H1 (cell line): ENCODE data around the gene KLHL8. TPM values are rescaled to one million over a fixed set of nuclear protein-coding genes. Genes with fewer than 3 reads are reported as not detected.

ENCODE experiments used
- CTCF ChIA-PET: fragments of 300-600 bp; sonication (Branson Sonifier 250); formaldehyde crosslinking; loops from one replicate; lab custom pipeline; 2021; ENCODE audit not compliant: partially characterized antibody; lab: Charles Lee
- POLR2A ChIA-PET: fragments of 300-600 bp; sonication (Branson Sonifier 250); formaldehyde crosslinking; loops from one replicate; lab custom pipeline; 2021; ENCODE audit warnings: inconsistent platforms; ENCODE audit not compliant: partially characterized antibody; lab: Charles Lee
- DNase-seq, 2 experiments: peaks; one replicate each; pipeline versions ENCODE4 v3.0.0 to v3.0.0-alpha.2; 2010 to 2022; ENCODE audit warnings: low spot score in 2 of 2, low read depth in 1 of 2, mixed read lengths in 1 of 2
- FAIRE-seq: peaks from 2 replicates; lab custom pipeline; 2011; peaks lifted over from hg19 to GRCh38; lab: Jason Lieb, UNC
- H2AFZ ChIP-seq: 2 replicates; pipeline ENCODE4 v1.8.1; 2012; ENCODE audit warnings: low read length, inconsistent platforms
- H2AK5ac ChIP-seq: 2 replicates; pipeline ENCODE4 v1.6.1; 2013; ENCODE audit warnings: low read depth, low read length
- H2BK120ac ChIP-seq: replicated peaks from 2 replicates; pipeline ENCODE3; 2013; ENCODE audit warnings: low read depth, low read length, inconsistent platforms
- H2BK12ac ChIP-seq: 2 replicates; pipeline ENCODE4 v1.6.1; 2013; ENCODE audit warnings: low read depth, low read length
- H2BK15ac ChIP-seq: 2 replicates; pipeline ENCODE4 v1.6.1; 2013; ENCODE audit warnings: low read length
- H2BK20ac ChIP-seq: 2 replicates; pipeline ENCODE4 v1.6.1; 2013; ENCODE audit warnings: low read length
- H2BK5ac ChIP-seq: 2 replicates; pipeline ENCODE4 v1.6.1; 2013; ENCODE audit warnings: low read depth, low read length
- H3K14ac ChIP-seq: 2 replicates; pipeline ENCODE4 v1.6.1; 2013; ENCODE audit warnings: inconsistent platforms; ENCODE audit not compliant: insufficient read length
- H3K18ac ChIP-seq: 2 replicates; pipeline ENCODE4 v1.6.1; 2013; ENCODE audit warnings: low read length; ENCODE audit errors: extremely low read depth
- H3K23ac ChIP-seq: 2 replicates; pipeline ENCODE4 v1.6.1; 2013; ENCODE audit warnings: inconsistent platforms; ENCODE audit not compliant: insufficient read length
- H3K23me2 ChIP-seq: 2 replicates; pipeline ENCODE4 v1.6.1; 2013; ENCODE audit warnings: low read depth, low read length
- H3K27ac ChIP-seq: 2 replicates; pipeline ENCODE4 v1.6.1; 2011; ENCODE audit warnings: low read depth, low read length, inconsistent platforms
- H3K27me3 ChIP-seq, 4 experiments: replicated peaks in 1 of 4; 1 replicate in 1 of 4; 2 replicates in 3 of 4; pipeline versions ENCODE4 v1.6.1 to v1.8.1; 2011 to 2013; ENCODE audit warnings: low read length in 3 of 4, mild to moderate bottlenecking in 3 of 4, inconsistent platforms in 2 of 4, mixed read lengths in 2 of 4, moderate library complexity in 1 of 4; ENCODE audit not compliant: control insufficient read depth in 3 of 4, insufficient read depth in 3 of 4; ENCODE audit errors: extremely low read depth in 1 of 4
- H3K36me3 ChIP-seq, 4 experiments: 2 replicates each; pipeline versions ENCODE4 v1.6.1 to v1.8.1; 2011 to 2013; ENCODE audit warnings: mild to moderate bottlenecking in 4 of 4, low read length in 3 of 4, moderate library complexity in 2 of 4, control low read depth in 1 of 4, inconsistent platforms in 1 of 4; ENCODE audit not compliant: insufficient read depth in 4 of 4, control insufficient read depth in 2 of 4
- H3K4ac ChIP-seq: replicated peaks from 2 replicates; pipeline ENCODE3; 2013; ENCODE audit warnings: low read length, low read depth, mixed read lengths, inconsistent platforms; ENCODE audit not compliant: insufficient read length
- H3K4me1 ChIP-seq, 4 experiments: replicated peaks in 1 of 4; 1 replicate in 1 of 4; 2 replicates in 3 of 4; pipeline versions ENCODE4 v1.6.1 to v1.8.1; 2011 to 2013; ENCODE audit warnings: low read length in 3 of 4, inconsistent platforms in 2 of 4, mixed read lengths in 1 of 4; ENCODE audit not compliant: insufficient read depth in 4 of 4, control insufficient read depth in 3 of 4
- H3K4me2 ChIP-seq, 2 experiments: 2 replicates each; pipeline versions ENCODE4 v1.6.1 to v1.8.1; 2011 to 2013; ENCODE audit warnings: low read depth in 2 of 2, low read length in 2 of 2, control low read depth in 1 of 2, inconsistent platforms in 1 of 2, mild to moderate bottlenecking in 1 of 2; ENCODE audit not compliant: insufficient read depth in 1 of 2
- H3K4me3 ChIP-seq, 4 experiments: fragments of 200-600, 300-600 bp in 1 of 4; sonication (generic), shearing (Covaris generic), sonication (Bioruptor Twin) in 1 of 4; 2 replicates each; pipeline versions ENCODE4 v1.5.1 to v1.8.1; 2011 to 2016; ENCODE audit warnings: low read length in 4 of 4, low read depth in 3 of 4, control low read depth in 2 of 4, inconsistent platforms in 2 of 4, mild to moderate bottlenecking in 2 of 4, mixed read lengths in 1 of 4, moderate library complexity in 1 of 4; ENCODE audit not compliant: insufficient read depth in 2 of 4; ENCODE audit errors: extremely low read depth in 1 of 4
- H3K56ac ChIP-seq: replicated peaks from 2 replicates; pipeline ENCODE3; 2013; ENCODE audit warnings: low read depth, mild to moderate bottlenecking, mixed read lengths, low read length, inconsistent platforms; ENCODE audit not compliant: insufficient read length
- H3K79me1 ChIP-seq: 2 replicates; pipeline ENCODE4 v1.6.1; 2013; ENCODE audit warnings: low read depth, low read length, control low read depth
- H3K79me2 ChIP-seq, 2 experiments: 2 replicates each; pipeline versions ENCODE4 v1.6.1 to v1.8.1; 2012 to 2013; ENCODE audit warnings: low read length in 2 of 2, mild to moderate bottlenecking in 2 of 2, inconsistent platforms in 1 of 2; ENCODE audit not compliant: insufficient read depth in 2 of 2, control insufficient read depth in 1 of 2
- H3K9ac ChIP-seq, 4 experiments: replicated peaks in 1 of 4; 1 replicate in 1 of 4; 2 replicates in 3 of 4; pipeline versions ENCODE4 v1.6.1 to v1.8.1; 2011 to 2013; ENCODE audit warnings: low read depth in 3 of 4, low read length in 3 of 4, control low read depth in 2 of 4, mild to moderate bottlenecking in 2 of 4, moderate library complexity in 2 of 4, inconsistent platforms in 1 of 4; ENCODE audit errors: extremely low read depth in 1 of 4
- H3K9me3 ChIP-seq, 2 experiments: 2 replicates each; pipeline versions ENCODE4 v1.6.1 to v1.8.1; 2012 to 2013; ENCODE audit warnings: mild to moderate bottlenecking in 2 of 2, moderate library complexity in 2 of 2, control low read depth in 1 of 2, inconsistent platforms in 1 of 2, low read depth in 1 of 2, low read length in 1 of 2, mixed read lengths in 1 of 2; ENCODE audit not compliant: insufficient read depth in 2 of 2
- H4K20me1 ChIP-seq, 2 experiments: replicated peaks in 1 of 2; 2 replicates each; pipeline versions ENCODE3 to v1.8.1; 2011 to 2013; ENCODE audit warnings: inconsistent platforms in 2 of 2, low read length in 2 of 2, mild to moderate bottlenecking in 1 of 2; ENCODE audit not compliant: insufficient read depth in 2 of 2, control insufficient read depth in 1 of 2
- H4K5ac ChIP-seq: 2 replicates; pipeline ENCODE4 v1.6.1; 2013; ENCODE audit warnings: low read length, low read depth, mixed read lengths, inconsistent platforms; ENCODE audit not compliant: insufficient read length
- H4K8ac ChIP-seq: 2 replicates; pipeline ENCODE4 v1.8.0; 2013; ENCODE audit warnings: mild to moderate bottlenecking, moderate library complexity, low read length, inconsistent platforms; ENCODE audit not compliant: insufficient read depth; ENCODE audit errors: extremely low read depth
- H4K91ac ChIP-seq: replicated peaks from 2 replicates; pipeline ENCODE3; 2013; ENCODE audit warnings: low read length, mixed read lengths, inconsistent platforms; ENCODE audit not compliant: insufficient read length
- BCL11A ChIP-seq, 2 experiments: IDR thresholded peaks; one replicate each; pipeline ENCODE4 v1.6.1; 2011; ENCODE audit warnings: low read depth in 2 of 2, low read length in 2 of 2, mild to moderate bottlenecking in 2 of 2
- CREB1 ChIP-seq: IDR thresholded peaks from 2 replicates; pipeline ENCODE4 v1.6.1; 2012; ENCODE audit warnings: inconsistent platforms
- KDM4A ChIP-seq: IDR thresholded peaks from one replicate; pipeline ENCODE4 v1.7.1; 2012; ENCODE audit warnings: low read depth, mild to moderate bottlenecking, moderate library complexity, low read length, inconsistent platforms; ENCODE audit not compliant: severe bottlenecking
- SIN3A ChIP-seq, 2 experiments: IDR thresholded peaks in 1 of 2; conservative IDR thresholded peaks in 1 of 2; 2 replicates each; pipeline ENCODE4 v1.6.1; 2011 to 2012; ENCODE audit warnings: low read length in 2 of 2, improper control_type of control experiment in 1 of 2, low read depth in 1 of 2, mild to moderate bottlenecking in 1 of 2
- SIRT6 ChIP-seq: IDR thresholded peaks from one replicate; pipeline ENCODE4 v1.7.1; 2012; ENCODE audit warnings: low read length, inconsistent platforms
- TAF1 ChIP-seq: IDR thresholded peaks from 2 replicates; pipeline ENCODE4 v1.6.1; 2011; ENCODE audit warnings: mild to moderate bottlenecking, low read depth, low read length
- TAF7 ChIP-seq: optimal IDR thresholded peaks from 2 replicates; pipeline ENCODE3; 2011; ENCODE audit warnings: low read depth, mild to moderate bottlenecking, inconsistent platforms, low read length, moderate library complexity, borderline replicate concordance
- WGBS, 2 experiments: shearing (Covaris generic) in 1 of 2; methylation state at CpG; one replicate each; pipeline versions ENCODE4 v1.1.6 to v1.1.7; 2013 to 2015; ENCODE audit warnings: low lambda C conversion rate in 2 of 2, mixed read lengths in 2 of 2, inconsistent platforms in 1 of 2, low coverage in 1 of 2, missing lambda C conversion rate in 1 of 2; ENCODE audit not compliant: insufficient replicate concordance in 2 of 2, insufficient coverage in 1 of 2, insufficient read length in 1 of 2; ENCODE audit errors: extremely low coverage in 1 of 2, missing lambda C conversion rate in 1 of 2; 5-methylcytosine and 5-hydroxymethylcytosine counted together
- polyA plus RNA-seq, 7 experiments: library from polyadenylated mRNA; depleted of rRNA in 3 of 7; stranded (reverse) in 5 of 7; unstranded in 2 of 7; fragments of >200 nt in 5 of 7; fragments of 200-250 nt in 2 of 7; gene quantifications; 1 replicate in 5 of 7; 2 replicates in 1 of 7; 4 replicates in 1 of 7; pipeline versions ENCODE4 v1.2.1 to v1.2.3, GENCODE V29; 2011 to 2013; ENCODE audit warnings: missing spikeins in 2 of 7, mixed read lengths in 2 of 7
- total RNA-seq: library from RNA; stranded (reverse); fragmentation: NEBNext Ultra II Directional; extraction: Animal tissue kit (Norgen Biotek cat#: 25700); gene quantifications from 2 replicates; pipeline ENCODE4 v1.2.1, GENCODE V29; 2021
- TF ChIP-seq, protein P1 (sequence below), 3 experiments: IDR thresholded peaks; 1 replicate in 2 of 3; 2 replicates in 1 of 3; pipeline versions ENCODE4 v1.5.1 to v1.6.1; 2011; ENCODE audit warnings: low read length in 3 of 3, mild to moderate bottlenecking in 3 of 3, inconsistent platforms in 2 of 3, low read depth in 1 of 3, moderate library complexity in 1 of 3; ENCODE audit not compliant: insufficient read depth in 1 of 3; ENCODE audit errors: control extremely low read depth in 1 of 3

The KLHL8 gene
- total and polyA plus RNA-seq, 2 of the 8 experiments (the other 6 are each of a cell fraction or from before 2014, with no cell fraction given): 0.94 to 8.1 TPM

GRCh38 chr4:87196927-87197326 is 23.5 kb downstream of the KLHL8 start:
- peaks cover 2 to 23% of the 10 kb centered on the region in 2 experiments; a peak in 2 of 4 replicates for H3K79me2 ChIP-seq
- no peak for FAIRE-seq
- CTCF ChIA-PET: interaction anchor here (1.0 kb wide), 1 partner anchor 23 kb away, joined by 3 read pairs; no protein-coding TSS in a partner anchor
- H3K27ac ChIP-seq: no peak overlapping the region
- no peak overlapping the region for H4K5ac ChIP-seq
- no peak overlapping the region for H3K23ac ChIP-seq
- H3K27me3 ChIP-seq: no peaks in the 10 kb centered on the region
- H3K56ac ChIP-seq: no peak overlapping the region
- no peak for TF ChIP-seq KDM4A
- TF ChIP-seq TAF1: no peak
- TF ChIP-seq TAF7: no peak
- no peak for TF ChIP-seq BCL11A (IDR thresholded peaks at IDR 0.05; ENCODE audit: low read depth in 2 of 2, low read length in 2 of 2)
- TF ChIP-seq CREB1: no peak
- TF ChIP-seq, protein P1, sequence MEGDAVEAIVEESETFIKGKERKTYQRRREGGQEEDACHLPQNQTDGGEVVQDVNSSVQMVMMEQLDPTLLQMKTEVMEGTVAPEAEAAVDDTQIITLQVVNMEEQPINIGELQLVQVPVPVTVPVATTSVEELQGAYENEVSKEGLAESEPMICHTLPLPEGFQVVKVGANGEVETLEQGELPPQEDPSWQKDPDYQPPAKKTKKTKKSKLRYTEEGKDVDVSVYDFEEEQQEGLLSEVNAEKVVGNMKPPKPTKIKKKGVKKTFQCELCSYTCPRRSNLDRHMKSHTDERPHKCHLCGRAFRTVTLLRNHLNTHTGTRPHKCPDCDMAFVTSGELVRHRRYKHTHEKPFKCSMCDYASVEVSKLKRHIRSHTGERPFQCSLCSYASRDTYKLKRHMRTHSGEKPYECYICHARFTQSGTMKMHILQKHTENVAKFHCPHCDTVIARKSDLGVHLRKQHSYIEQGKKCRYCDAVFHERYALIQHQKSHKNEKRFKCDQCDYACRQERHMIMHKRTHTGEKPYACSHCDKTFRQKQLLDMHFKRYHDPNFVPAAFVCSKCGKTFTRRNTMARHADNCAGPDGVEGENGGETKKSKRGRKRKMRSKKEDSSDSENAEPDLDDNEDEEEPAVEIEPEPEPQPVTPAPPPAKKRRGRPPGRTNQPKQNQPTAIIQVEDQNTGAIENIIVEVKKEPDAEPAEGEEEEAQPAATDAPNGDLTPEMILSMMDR (IDR thresholded peaks at IDR 0.05; ENCODE audit: control extremely low read depth in 1 of 3, insufficient read depth in 1 of 3, low read depth in 1 of 3, low read length in 3 of 3): no peak
- TF ChIP-seq SIRT6: no peak
- TF ChIP-seq SIN3A (conservative IDR thresholded peaks at IDR 0.05 in 1 of 2, IDR thresholded peaks at IDR 0.05 in 1 of 2; ENCODE audit: low read depth in 1 of 2, low read length in 2 of 2): no peak
- TF ChIP-seq, all 59 proteins: peak for 0
- Histone ChIP-seq H4K91ac (no peak overlapping the region), H2BK12ac (no peak overlapping the region), H2BK5ac (no peak overlapping the region), H2BK120ac (no peak overlapping the region), H3K18ac (no peak overlapping the region), H3K9me3 (no peaks in the 10 kb centered on the region), H2AFZ (no peak overlapping the region), H2BK20ac (no peak overlapping the region), H3K14ac (no peak overlapping the region), H3K9ac (no peak overlapping the region), H4K20me1 (no peaks in the 10 kb centered on the region), H3K4me3 (no peak overlapping the region), H2BK15ac (no peak overlapping the region), H3K36me3 (no peaks in the 10 kb centered on the region), H3K4ac (no peak overlapping the region), H3K79me1 (no peaks in the 10 kb centered on the region), H4K8ac (no peak overlapping the region), H2AK5ac (no peak overlapping the region), H3K4me1 (no peaks in the 10 kb centered on the region), H3K4me2 (no peak overlapping the region), H3K23me2 (no peaks in the 10 kb centered on the region)
- POLR2A ChIA-PET: no interaction called here
- DNase-seq: no peak
- 88% methylated on average over 1 of the region's 1 CpG; no CpG with 5 or more reads in 1 of the 2 experiments for WGBS, 2 experiments
